Measurements from ENCODE around the gene TSC22D4. TPM values are rescaled to one million over a fixed set of nuclear protein-coding genes. Genes with fewer than 3 reads are reported as not detected.

TSC22D4 gene
- total RNA-seq, result 33.7 TPM

GRCh38 chr7:100478958-100479660 lies at the start of gene TSC22D4:
TSC22D4 (minus strand) TSS chr7:100479214; CDS start chr7:100478038, 1,176 bp downstream.

DNA sequence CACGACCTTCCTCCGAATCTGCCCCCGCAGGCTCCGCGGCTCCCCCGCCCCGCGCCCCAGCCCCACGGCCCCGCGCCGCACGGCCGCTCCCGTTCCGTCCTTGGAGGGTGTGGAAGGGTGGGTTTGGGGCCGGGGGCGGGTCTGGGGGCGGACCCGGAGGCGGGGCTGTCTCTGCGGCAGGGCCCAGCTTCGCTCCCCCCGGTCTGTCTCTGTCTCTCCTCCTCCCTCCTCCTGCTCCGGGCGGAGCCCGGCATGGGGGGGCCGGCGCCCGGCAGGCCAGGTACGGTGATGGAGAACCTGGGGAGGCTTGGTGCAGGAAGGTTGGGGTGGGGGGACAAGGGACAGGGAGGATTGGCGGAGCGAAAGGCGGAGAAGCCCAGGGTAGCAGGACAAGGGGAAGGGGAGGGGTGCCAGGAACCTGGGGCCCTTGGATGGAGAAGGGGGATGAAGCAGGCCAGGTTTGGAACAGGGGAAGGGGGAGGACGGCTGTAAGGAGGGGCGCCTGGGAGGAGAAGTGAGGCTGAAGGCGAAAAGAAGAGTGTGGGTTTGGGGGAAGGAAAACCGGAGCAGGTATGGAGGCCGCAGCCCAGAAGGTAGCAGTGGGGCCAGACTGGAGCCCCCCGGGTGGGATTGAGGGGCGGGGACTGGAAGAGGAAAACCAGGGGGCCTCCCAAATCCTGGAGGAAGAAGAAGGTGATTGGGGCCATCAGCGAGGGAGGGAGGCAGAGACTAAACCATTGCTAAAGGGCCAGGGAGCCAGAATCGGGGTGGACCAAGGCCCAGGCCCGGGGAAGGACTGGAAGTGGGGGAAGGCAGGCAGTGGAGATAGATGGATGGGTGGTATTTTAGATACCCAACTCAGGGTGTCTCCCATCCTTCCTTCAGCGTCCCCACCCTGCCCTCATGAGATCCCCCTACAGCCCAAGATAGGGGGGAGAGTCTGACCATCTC lies 5.0 kb upstream of the TSC22D4 start, which contains the start of gene NYAP1:
TSS of gene NYAP1 (plus strand) at position 206 of the 951 bp plus-strand sequence. CDS start 1,385 bp downstream, outside the sequence.

DNA sequence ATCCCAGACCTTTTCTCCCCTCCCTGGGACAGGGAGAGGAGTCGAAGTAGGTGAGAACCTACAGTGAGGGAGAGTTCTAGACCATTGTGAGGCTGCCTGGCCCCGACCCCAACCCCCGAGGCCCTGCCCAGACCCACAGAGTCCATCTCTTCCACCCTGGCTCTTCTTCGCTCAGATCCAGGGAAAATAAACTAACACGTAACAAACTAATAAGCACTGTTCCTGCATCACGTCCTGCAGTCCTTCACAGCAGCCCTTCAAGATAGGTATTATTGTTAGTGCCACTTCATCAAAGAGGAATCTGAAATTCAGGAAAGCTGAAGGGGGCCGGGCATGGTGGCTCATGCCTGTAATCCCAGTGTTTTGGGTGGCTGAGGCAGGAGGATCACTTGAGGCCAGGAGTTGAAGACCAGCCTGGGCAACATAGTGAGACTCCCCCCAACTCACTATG lies 14.8 kb downstream of the TSC22D4 start, which contains the start of gene SPACDR:
TSS of gene SPACDR (minus strand) at position 51 of the 451 bp plus-strand sequence. CDS start 235 bp downstream, outside the sequence.

DNA sequence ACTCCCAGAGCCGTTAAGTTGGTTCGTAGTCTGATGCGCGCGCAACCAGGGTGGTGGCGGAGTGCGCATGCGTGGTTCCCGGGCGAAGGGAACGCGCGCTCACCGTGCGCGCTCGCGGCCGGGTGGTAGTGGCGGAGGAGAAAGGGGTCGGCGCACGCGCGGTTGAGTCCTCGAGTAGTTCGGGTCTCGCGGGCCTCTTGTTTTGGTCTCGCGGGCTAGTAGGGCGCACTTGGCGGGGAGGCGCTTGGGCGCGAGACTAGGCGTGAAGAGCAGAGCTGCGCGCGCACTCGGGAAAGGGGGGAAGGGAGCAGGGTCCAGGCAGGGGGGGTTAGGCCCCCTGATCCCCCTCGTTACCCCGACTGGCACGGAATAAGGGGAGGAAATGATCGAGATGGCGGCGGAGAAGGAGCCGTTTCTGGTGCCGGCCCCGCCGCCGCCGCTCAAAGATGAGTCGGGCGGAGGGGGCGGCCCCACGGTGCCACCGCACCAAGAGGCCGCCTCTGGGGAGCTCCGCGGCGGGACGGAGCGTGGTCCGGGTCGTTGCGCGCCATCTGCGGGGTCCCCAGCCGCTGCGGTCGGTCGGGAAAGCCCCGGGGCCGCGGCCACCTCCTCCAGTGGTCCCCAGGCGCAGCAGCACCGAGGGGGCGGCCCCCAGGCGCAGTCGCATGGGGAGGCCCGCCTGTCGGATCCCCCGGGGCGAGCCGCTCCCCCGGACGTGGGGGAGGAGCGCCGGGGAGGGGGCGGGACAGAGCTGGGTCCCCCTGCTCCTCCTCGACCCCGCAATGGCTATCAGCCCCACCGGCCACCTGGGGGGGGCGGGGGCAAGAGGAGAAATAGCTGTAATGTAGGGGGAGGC lies 49.1 kb downstream of the TSC22D4 start, which contains the start of gene MEPCE:
TSS of gene MEPCE (plus strand) at position 195 of the 856 bp plus-strand sequence. CDS start at position 383, 188 bp downstream.

GRCh38 chr7:100428199-100428966 lies 50.6 kb downstream of the TSC22D4 start, which contains the start of gene ZCWPW1:
ZCWPW1 (minus strand) TSS chr7:100428703; CDS start chr7:100420649, 8,054 bp downstream.

Other genes starting within 250 kb of the TSC22D4 start
- gene SPDYE3, start 171.5 kb downstream of the TSC22D4 start, total RNA-seq, result not detected
- gene PILRB, start 121.1 kb downstream of the TSC22D4 start, total RNA-seq, result 14.5 TPM
- 1.2 TPM for gene PILRA, start 105.7 kb downstream of the TSC22D4 start, total RNA-seq
- 2.1 TPM for gene ZCWPW1, start 50.5 kb downstream of the TSC22D4 start, total RNA-seq
- gene MEPCE, start 49.4 kb downstream of the TSC22D4 start, total RNA-seq, result 27.9 TPM
- 7.6 TPM for gene PPP1R35, start 42.7 kb downstream of the TSC22D4 start, total RNA-seq
- not detected for gene SPACDR, start 15.0 kb downstream of the TSC22D4 start, total RNA-seq
- gene NYAP1, start 4.7 kb upstream of the TSC22D4 start, total RNA-seq, result 38.8 TPM
- 6.7 TPM for gene AGFG2, start 60.0 kb upstream of the TSC22D4 start, total RNA-seq
- gene SAP25, start 94.7 kb upstream of the TSC22D4 start, total RNA-seq, result not detected
- 11.1 TPM for gene LRCH4, start 106.9 kb upstream of the TSC22D4 start, total RNA-seq
- not detected for gene FBXO24, start 107.1 kb upstream of the TSC22D4 start, total RNA-seq
- 9.0 TPM for gene PCOLCE, start 123.1 kb upstream of the TSC22D4 start, total RNA-seq
- 11.3 TPM for gene MOSPD3, start 133.3 kb upstream of the TSC22D4 start, total RNA-seq
- 9.2 TPM for gene TFR2, start 162.3 kb upstream of the TSC22D4 start, total RNA-seq
- 90.4 TPM for gene ACTL6B, start 177.2 kb upstream of the TSC22D4 start, total RNA-seq
- 120 TPM for gene GNB2, start 194.5 kb upstream of the TSC22D4 start, total RNA-seq
- 16.4 TPM for gene GIGYF1, start 215.0 kb upstream of the TSC22D4 start, total RNA-seq
- 38.1 TPM for gene POP7, start 226.9 kb upstream of the TSC22D4 start, total RNA-seq
- gene EPO, start 241.3 kb upstream of the TSC22D4 start, total RNA-seq, result not detected

Measured in diencephalon (tissue), 1 donor.